Fibroblast of lung (primary cell): Measurements from ENCODE around the gene GABARAPL2.

ENCODE experiments used
- EZH2 ChIP-seq: IDR thresholded peaks from 2 replicates; pipeline ENCODE4 v1.5.1; 2012; ENCODE audit warnings: low read length, control low read depth, mild to moderate bottlenecking; ENCODE audit errors: missing control alignments
- TF ChIP-seq, protein P1 (sequence below), 2 donors: IDR thresholded peaks in 1 of 2; conservative IDR thresholded peaks in 1 of 2; 1 replicate in 1 of 2; 2 replicates in 1 of 2; pipeline ENCODE4 v1.5.1; 2011 to 2012; ENCODE audit warnings: low read length in 2 of 2, control low read depth in 1 of 2, inconsistent platforms in 1 of 2, low read depth in 1 of 2, mild to moderate bottlenecking in 1 of 2

DNA sequence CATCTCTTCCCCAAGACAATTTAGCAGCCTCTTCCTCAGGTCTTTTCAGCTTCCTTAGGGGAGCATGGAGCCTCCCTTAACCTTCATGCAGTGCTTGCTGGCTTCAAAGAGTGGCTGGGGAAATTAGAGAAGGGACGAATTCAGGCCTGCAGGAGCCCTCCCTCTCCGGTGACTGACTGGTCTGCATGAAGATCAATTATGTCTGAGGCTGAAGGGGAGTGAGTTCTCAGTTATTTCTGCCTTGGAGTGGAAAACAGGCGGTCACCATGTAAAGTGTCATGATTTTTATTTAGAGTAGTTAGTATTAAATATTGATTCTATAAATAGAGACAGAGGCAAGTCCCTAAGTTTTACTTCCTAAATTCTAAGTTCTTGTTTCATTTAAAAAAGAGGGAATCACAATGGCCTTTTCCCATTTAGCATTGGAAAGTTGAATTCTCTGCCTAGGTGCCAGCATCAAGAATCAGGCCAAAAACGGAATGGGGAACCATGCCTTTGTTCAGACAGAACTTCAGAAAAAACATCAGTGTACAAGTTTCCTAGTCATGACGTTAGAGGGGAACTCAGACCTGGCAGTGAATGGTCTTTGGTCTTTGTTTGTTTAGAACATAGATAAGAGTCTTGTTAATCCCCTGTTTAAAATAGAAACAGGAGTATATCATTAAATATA is 4.4 kb downstream of the GABARAPL2 start:
- TF ChIP-seq EZH2: no peak
- TF ChIP-seq, protein P1, sequence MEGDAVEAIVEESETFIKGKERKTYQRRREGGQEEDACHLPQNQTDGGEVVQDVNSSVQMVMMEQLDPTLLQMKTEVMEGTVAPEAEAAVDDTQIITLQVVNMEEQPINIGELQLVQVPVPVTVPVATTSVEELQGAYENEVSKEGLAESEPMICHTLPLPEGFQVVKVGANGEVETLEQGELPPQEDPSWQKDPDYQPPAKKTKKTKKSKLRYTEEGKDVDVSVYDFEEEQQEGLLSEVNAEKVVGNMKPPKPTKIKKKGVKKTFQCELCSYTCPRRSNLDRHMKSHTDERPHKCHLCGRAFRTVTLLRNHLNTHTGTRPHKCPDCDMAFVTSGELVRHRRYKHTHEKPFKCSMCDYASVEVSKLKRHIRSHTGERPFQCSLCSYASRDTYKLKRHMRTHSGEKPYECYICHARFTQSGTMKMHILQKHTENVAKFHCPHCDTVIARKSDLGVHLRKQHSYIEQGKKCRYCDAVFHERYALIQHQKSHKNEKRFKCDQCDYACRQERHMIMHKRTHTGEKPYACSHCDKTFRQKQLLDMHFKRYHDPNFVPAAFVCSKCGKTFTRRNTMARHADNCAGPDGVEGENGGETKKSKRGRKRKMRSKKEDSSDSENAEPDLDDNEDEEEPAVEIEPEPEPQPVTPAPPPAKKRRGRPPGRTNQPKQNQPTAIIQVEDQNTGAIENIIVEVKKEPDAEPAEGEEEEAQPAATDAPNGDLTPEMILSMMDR (conservative IDR thresholded peaks at IDR 0.05 in 1 of 2, IDR thresholded peaks at IDR 0.05 in 1 of 2; ENCODE audit: low read depth in 1 of 2, low read length in 2 of 2): no peak
